ENCODE results near the gene CXCL16. TPM values are rescaled to one million over a fixed set of nuclear protein-coding genes. Genes with fewer than 3 reads are reported as not detected.

Gene CXCL16
- total RNA-seq, 1 experiment from 2014 or later = 4.5 TPM

GRCh38 chr17:4725646-4726310, 13.9 kb downstream of the CXCL16 start:
- Histone ChIP-seq H4K8ac (replicated peaks; ENCODE audit: insufficient read length, low read depth, low read length) (no peak overlapping the region), H3K9me3 (ENCODE audit: control insufficient read depth, low read depth, low read length) (no peaks in the 10 kb centered on the region), H4K20me1 (ENCODE audit: control insufficient read depth, insufficient read depth, insufficient read length) (no peaks in the 10 kb centered on the region), H3K4me1 (ENCODE audit: insufficient read depth, low read length) (no peaks in the 10 kb centered on the region), H2AFZ (ENCODE audit: low read length) (no peak overlapping the region), H2BK20ac (ENCODE audit: low read depth, low read length, poor library complexity, severe bottlenecking) (no peak overlapping the region), H4K91ac (ENCODE audit: insufficient read length, low read depth, low read length) (no peak overlapping the region), H3K9ac (ENCODE audit: extremely low read depth, insufficient read length, low read length) (no peak overlapping the region), H2AK5ac (ENCODE audit: insufficient read length, low read length) (no peak overlapping the region), H2BK12ac (ENCODE audit: insufficient read length, low read depth, low read length) (no peak overlapping the region), H3T11ph (ENCODE audit: low read length) (no peak overlapping the region), H3K56ac (ENCODE audit: insufficient read length, low read depth, low read length) (no peak overlapping the region), H3K23ac (ENCODE audit: insufficient read length, low read depth, low read length) (no peak overlapping the region), H3K27me3 (ENCODE audit: insufficient read depth, low read length) (no peaks in the 10 kb centered on the region), H2BK15ac (ENCODE audit: low read depth, low read length) (no peak overlapping the region), H3K23me2 (ENCODE audit: insufficient read length, low read depth, low read length, poor library complexity, severe bottlenecking) (peaks cover 3% of the 10 kb centered on the region), H3K4me2 (ENCODE audit: insufficient read depth, insufficient read length, low read length) (no peak overlapping the region), H3K18ac (ENCODE audit: insufficient read length, low read depth, low read length) (no peak overlapping the region), H3K79me1 (ENCODE audit: insufficient read depth, low read depth, low read length, poor library complexity, severe bottlenecking) (no peaks in the 10 kb centered on the region), H2BK120ac (ENCODE audit: low read depth, low read length, poor library complexity, severe bottlenecking) (no peak overlapping the region), H3K27ac (ENCODE audit: insufficient read length, low read depth, low read length) (no peak overlapping the region), H3K79me2 (ENCODE audit: insufficient read depth, low read length) (no peaks in the 10 kb centered on the region), H2BK5ac (ENCODE audit: insufficient read length, low read length) (no peak overlapping the region), H4K5ac (ENCODE audit: insufficient read length, low read depth, low read length) (no peak overlapping the region), H3K4ac (ENCODE audit: low read depth, low read length) (no peak overlapping the region), H3K14ac (ENCODE audit: insufficient read depth, low read length) (no peak overlapping the region)
- Mint-ChIP-seq H3K27me3 (ENCODE audit: low read depth) (peaks cover 9% of the 10 kb centered on the region), H3K4me1 (peaks cover 3 to 4% of the 10 kb centered on the region in 2 experiments), H3K4me3 (no peak overlapping the region; a peak in 1 of 5 replicates), H3K27ac (no peak overlapping the region; a peak in 1 of 7 replicates), H3K36me3 (ENCODE audit: insufficient read depth in 1 of 3, low read depth in 3 of 3) (peaks cover 0 to 6% (median 3%) of the 10 kb centered on the region in 3 experiments; a peak in 4 of 7 replicates), H3K9me3 (no peaks in the 10 kb centered on the region; a peak in 1 of 5 replicates)
- WGBS (ENCODE audit: extremely low coverage, insufficient read length, low lambda C conversion rate) = no CpG with 5 or more reads among the region's 9 CpGs
- DNase-seq = no peak
- TF ChIP-seq, protein P1, sequence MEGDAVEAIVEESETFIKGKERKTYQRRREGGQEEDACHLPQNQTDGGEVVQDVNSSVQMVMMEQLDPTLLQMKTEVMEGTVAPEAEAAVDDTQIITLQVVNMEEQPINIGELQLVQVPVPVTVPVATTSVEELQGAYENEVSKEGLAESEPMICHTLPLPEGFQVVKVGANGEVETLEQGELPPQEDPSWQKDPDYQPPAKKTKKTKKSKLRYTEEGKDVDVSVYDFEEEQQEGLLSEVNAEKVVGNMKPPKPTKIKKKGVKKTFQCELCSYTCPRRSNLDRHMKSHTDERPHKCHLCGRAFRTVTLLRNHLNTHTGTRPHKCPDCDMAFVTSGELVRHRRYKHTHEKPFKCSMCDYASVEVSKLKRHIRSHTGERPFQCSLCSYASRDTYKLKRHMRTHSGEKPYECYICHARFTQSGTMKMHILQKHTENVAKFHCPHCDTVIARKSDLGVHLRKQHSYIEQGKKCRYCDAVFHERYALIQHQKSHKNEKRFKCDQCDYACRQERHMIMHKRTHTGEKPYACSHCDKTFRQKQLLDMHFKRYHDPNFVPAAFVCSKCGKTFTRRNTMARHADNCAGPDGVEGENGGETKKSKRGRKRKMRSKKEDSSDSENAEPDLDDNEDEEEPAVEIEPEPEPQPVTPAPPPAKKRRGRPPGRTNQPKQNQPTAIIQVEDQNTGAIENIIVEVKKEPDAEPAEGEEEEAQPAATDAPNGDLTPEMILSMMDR (conservative IDR thresholded peaks at IDR 0.05) = no peak

Data from H9 (cell line).